HT1080 (cell line): ENCODE results near the gene GPR17. TPM values are rescaled to one million over a fixed set of nuclear protein-coding genes. Genes with fewer than 3 reads are reported as not detected.
A peak's percentile ranks its signal among the peaks of the same experiment; 100 is the strongest.

ENCODE experiments used
- DNase-seq: peaks from one replicate; pipeline ENCODE4 v3.0.0-alpha.2; 2015; ENCODE audit warnings: low read depth
- total RNA-seq: library from RNA; depleted of rRNA; stranded (reverse); fragments of >200 nt; shearing (Covaris generic); gene quantifications from 2 replicates; pipeline ENCODE4 v1.2.3, GENCODE V29; 2014

Gene GPR17
- total RNA-seq, 1 experiment from 2014 or later, result not detected

DNA sequence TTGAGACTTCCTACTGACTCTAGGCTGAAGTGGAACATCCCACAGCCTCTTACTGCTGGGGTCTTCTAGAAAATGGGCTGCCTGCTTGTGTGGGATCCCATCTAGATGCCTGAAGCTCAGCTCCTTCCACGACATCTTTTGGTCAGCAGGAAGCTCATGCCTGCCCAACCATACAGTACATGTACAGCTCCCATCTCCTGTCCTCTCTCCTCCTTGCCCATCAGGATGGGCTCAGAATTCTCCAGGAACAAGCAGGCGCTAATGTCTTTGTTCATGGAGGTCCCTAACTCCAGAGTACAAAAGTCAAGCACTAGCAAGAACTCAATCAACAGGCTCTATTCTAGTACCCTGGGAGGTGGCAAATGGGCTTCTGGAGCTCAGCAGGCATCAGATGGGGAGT is 31.7 kb upstream of the GPR17 start:
- DNase-seq, result no peak

DNA sequence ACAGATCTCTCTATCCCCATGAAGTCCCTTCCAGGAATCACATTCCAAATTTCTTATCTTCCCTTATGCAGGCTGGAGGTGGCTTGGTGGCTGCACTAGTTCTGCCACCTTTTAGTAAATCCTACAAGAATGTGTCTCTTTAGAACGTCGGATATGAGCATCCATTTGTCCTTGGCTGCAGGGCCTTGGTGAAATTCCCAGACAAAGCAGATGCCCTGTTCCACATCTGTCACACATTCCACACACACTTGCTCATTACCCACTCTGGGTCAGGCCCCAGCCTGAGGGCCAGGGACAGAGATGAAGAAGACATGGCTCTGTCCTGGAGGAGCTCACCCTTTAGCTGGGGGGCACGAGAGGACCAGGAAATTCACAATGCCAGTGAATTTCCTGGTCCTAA is 31.2 kb upstream of the GPR17 start:
- no peak for DNase-seq

DNA sequence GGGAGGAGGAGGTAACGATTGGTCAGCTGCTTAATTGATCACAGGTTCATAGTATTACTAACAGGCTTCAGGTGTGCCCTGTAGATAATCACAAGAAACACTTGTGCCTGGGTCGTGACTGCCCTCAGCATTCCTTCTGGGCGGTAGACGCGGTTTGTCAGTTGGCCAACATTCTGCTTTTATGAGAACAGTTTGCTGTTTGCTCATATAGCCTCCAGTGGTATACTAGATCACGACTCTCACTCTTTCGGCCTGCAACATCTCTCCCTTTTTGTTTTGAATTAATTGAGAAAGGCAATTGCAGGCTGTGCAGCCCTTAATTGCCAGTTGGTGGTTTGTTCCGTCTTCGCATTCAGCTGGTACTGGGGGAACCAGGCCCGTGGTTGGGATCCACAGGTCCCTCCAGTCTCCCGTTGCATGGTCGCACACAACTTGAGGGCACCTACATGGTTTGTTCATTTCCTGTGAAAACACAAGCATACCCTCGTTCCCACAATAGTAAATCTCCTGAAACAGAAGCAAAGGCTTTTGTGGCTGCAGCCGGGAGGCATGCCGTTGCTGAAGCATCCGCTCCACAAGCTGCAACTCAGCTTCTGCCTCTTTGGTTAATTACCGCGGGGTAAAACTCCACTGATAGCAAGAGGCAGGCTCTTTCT is 30.3 kb upstream of the GPR17 start:
- DNase-seq, result no peak

DNA sequence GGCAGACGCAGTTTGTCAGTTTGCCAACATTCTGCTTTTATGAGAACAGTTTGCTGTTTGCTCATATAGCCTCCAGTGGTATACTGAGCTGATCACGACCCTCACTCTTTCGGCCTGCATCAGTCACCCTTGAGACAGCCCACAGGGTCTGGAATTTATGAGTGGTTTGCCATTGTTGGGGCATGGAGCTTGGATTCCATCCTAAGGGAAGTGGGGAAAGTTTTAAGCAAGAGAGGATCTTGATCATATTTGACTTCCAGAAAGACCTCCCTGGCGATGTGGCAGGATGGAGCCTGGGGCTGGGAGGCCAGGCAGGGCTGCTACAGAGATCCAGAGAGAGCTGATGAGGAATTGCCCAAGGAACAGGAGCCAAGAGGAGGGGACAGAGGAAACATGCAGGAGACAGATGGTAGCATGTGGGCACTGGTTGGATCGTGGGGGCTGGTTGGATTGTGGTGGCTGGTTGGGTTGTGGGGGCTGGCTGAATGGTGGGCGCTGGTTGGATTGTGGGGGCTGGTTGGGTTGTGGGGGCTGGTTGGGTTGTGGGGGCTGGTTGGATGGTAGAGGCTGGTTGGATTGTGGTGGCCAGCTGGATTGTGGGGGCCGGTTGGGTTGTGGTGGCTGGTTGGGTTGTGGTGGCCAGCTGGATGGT is 27.3 kb upstream of the GPR17 start:
- DNase-seq, result no peak

DNA sequence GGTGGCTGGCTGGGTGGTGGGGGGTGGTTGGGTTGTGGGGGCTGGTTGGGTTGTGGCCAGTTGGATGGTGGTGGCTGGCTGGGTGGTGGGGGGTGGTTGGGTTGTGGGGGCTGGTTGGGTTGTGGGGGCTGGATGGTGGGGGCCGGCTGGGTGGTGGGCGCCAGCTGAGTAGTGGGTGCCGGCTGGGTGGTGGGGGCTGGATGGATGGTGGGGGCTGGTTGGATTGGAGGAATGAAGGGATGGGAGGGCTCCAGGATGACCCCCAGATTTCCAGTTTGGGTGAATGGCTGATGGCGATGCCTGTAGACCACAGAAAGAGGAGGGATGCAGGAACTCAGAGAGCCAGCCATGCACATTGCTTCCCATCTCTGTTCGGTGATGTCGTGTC is 26.8 kb upstream of the GPR17 start:
- DNase-seq, result no peak

DNA sequence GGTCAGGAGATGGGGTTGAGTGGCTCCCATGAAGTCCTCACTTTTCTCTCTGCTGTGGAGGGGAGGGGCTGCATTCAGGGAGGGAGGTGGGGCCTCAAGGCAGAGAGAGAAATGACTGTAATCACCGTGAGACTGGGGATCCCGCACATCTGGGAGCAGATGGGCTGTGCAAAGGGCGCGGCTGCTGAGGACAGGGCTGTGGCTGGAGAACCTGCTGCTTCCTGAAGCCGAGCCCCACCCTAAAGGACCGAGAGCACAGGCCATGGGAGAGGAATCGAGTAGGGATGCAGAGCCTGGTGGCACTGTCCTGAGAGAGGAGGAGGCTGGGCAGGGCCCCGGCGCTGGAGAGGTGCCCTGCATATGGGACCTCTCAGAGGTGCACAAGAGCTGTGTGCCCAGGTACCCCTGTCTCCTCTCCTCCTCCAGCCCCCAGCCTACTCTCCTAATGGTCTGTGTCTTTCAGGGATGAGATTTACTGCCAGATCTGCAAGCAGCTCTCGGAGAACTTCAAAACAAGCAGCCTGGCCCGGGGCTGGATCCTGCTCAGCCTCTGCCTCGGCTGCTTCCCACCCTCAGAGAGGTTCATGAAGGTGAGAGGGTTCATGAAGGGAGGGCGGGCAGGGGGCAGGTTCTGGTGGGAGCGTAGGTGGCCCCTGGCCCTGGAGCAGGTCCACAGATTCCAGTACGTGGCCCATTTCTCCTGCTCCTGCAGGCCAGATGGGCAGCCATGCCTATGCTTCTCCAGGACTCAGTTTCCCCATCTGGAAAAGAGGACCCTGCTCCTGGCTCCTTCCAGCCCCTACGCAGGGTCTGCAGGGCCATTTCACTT is 25.9 kb upstream of the GPR17 start:
- no peak for DNase-seq

DNA sequence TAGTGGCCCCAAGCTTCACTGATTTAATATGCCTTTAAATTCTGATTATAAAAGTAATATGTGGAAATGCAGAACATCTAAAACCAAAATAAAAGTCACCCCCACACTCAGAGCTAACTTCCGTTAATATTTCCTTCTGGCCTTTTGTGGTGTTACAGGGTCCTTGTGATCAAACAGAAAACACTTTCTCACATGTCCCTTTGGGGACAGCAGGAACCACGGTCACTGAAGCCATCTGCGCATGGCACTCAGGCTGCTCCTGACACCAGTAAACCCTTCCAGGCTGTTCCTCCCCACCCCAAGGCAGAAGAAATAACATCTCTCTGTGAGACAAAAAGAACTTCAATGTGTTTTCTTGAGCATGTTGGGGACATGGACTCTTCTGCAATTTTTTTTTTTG is 25.1 kb upstream of the GPR17 start:
- DNase-seq, result no peak

DNA sequence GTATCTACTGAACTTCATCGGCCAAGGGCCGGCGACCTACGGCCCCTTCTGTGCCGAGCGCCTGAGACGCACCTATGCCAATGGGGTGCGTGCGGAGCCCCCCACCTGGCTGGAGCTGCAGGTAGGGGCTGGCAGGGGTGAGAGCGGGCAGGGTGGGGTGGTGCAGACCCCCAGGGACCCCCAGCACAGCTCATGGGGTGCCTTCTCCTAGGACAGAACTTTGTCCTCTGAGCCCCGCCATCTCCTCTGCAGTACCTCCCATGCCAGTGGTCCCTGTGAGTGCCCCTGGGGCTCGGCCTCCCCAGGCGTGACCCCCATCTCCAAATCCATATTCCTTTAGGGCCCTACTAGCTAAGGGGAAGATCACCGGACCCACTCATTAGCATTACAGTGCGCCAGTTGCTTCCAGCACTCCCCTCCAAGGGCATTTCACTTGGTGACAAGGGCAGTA is 23.9 kb upstream of the GPR17 start:
- DNase-seq, result no peak

DNA sequence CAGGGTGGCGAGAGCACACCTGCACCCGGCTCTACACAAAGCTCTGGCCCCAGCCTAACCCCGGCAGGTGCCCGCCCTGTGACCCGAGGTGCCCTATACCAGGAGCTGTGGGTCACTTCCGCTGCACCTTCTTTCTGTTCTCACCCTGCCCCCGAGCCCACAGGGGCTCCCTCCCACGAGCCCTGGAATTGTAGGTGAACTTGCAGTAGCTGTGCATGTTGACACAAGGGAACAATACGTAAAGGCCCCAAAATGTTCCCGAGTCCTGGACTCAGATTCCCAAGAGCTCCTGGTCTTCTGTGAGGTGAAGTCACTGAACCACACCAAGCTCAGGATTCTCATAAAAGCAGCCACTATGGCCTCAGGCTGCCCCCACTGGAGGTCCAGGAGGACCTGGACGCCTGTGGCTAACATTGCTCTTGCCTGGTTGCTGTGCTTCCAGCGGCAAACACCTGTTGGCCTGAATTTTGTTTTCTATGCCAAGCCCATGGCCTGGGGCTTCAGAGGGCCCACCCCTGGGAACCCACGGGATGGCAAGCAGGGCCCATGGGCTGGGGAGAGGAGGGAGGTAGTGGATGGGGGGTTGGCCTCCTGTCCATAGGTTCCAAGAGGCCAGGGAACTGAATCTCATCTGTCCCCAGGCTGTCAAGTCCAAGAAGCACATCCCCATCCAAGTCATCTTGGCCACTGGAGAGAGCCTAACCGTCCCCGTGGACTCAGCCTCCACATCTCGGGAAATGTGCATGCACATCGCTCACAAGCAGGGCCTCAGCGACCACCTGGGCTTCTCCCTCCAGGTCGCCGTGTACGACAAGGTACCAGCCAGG is 23.2 kb upstream of the GPR17 start:
- DNase-seq, result no peak

DNA sequence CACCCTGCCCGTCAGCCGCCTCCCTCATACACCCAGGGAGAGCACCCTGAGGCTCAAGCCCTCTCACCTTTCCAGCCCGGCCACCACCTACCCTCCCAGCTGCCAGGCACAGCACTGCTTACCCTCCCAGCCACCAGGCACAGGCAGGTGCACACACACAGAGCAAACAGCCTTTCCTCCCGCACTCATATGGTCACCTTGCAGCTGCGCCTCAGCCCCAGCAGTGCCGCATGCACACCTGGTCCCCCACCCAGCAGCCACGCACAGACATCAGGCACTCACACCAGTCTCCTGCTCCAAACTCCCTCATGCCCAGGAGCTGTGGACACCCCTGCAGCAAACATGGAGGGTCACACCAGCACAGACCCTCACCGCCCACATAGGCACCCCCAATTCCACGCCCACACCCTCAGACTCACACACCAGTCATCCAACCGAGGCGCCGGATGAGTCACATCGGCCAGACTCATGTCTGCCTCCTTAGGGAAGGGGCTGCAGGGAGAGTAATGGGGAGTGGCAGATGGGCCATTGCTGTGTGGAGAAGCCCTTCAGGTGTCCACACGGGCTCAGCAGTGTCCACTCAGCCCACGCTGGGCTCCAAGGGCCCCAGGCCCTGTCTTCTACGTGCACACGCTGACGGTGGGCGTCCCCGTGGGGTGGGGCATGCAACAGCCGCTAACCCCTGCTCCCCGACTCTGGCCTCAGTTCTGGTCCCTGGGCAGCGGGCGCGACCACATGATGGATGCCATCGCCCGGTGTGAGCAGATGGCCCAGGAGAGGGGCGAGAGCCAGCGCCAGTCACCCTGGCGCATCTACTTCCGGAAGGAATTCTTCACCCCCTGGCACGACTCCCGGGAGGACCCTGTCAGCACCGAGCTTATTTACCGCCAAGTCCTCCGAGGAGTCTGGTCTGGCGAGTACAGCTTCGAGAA is 22.3 kb upstream of the GPR17 start:
- peak; percentile 73 for DNase-seq

DNA sequence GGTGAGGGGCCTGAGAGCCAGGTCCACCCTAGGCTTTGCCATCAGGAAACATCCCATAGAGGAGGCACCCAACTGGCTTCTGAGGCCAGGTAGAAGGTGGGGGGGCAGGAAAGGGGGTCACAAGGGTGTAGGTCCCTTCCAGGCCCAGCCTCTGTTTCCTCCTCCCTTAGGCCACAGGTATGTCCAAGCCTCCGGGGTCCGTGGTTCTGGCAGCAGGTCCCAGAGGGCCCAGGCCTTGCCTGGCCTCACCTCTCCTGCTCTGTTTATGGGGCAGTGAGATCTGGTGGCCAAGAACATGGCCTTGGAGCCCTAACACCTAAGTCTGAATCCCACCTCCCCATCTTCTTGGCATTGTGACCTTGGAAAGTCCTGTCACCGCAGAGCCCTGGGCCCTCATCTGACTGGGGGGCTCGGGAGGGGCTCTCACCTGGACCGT is 21.6 kb upstream of the GPR17 start:
- no peak for DNase-seq

DNA sequence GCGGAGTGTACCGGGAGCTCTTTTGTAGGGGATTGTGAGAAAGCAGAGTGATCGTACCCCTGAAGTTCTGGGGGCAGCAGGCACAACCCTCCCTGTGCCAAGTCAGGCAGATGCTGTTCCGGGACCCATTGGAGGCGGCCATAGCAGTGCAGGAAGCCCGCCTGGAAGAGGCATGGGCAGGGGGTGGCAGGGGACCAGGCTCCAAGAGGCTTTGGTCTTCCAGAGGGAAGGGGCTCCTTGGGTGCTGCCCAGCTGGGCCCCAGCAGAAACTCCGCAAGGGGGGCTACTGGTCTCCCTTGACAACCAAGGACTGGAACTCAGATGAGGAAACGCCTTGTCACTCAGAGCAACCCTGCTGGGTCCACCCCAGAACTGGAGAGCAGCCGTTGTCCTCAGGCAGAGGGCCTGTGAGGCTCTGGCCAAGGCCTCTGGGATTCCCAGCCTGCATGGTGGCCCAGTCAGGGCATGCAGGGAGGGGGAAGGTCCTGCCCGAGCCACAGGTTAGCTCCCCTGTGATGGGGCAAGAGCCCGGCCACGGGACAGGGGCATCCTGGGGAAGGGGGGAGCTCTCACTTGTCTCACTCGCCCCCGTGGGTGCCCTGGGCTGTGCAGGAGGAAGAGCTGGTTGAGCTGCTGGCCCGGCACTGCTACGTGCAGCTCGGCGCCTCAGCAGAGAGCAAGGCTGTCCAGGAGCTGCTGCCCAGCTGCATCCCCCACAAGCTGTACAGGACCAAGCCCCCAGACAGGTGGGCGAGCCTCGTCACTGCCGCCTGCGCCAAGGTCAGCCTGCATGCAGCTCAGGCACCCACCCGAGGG is 21.0 kb upstream of the GPR17 start:
- DNase-seq, result no peak

DNA sequence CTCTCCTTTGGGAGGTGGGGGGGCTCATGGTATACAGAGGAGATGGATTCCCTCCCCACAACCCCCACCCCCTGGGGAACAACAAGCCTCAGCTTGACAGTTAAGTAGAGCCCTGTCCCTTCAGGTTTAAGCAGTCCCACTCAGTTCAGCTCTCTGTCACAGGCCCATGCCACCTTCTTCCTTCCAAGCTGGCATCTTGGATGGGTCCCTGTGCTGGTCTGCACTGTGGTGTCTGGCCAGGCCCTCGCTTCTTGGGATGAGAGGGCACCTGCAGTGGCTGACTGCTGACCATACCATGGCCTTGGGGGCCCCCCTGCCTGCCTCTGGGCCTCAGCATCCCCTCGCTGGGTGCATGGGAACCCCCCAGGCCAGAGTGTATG is 20.4 kb upstream of the GPR17 start:
- DNase-seq, result no peak

DNA sequence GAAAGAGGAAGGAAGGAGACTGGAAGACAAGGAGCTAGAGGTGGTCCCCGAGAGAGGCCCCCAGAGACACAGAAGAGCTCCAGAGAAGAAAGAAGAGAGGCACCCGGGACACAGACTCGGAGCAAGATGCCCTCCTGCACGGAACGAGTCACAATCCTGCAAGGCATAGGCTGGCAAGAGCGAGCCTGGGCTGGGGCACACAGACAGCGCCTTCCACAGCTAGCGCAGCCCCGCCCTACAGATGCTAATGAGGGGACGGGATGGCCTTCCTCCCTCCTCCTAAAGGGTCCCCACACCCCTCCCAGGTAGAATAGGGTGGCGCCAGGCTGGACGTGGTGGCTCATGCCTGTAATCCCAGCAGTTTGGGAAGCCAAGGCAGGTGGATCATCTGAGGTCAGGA is 19.8 kb upstream of the GPR17 start:
- no peak for DNase-seq

DNA sequence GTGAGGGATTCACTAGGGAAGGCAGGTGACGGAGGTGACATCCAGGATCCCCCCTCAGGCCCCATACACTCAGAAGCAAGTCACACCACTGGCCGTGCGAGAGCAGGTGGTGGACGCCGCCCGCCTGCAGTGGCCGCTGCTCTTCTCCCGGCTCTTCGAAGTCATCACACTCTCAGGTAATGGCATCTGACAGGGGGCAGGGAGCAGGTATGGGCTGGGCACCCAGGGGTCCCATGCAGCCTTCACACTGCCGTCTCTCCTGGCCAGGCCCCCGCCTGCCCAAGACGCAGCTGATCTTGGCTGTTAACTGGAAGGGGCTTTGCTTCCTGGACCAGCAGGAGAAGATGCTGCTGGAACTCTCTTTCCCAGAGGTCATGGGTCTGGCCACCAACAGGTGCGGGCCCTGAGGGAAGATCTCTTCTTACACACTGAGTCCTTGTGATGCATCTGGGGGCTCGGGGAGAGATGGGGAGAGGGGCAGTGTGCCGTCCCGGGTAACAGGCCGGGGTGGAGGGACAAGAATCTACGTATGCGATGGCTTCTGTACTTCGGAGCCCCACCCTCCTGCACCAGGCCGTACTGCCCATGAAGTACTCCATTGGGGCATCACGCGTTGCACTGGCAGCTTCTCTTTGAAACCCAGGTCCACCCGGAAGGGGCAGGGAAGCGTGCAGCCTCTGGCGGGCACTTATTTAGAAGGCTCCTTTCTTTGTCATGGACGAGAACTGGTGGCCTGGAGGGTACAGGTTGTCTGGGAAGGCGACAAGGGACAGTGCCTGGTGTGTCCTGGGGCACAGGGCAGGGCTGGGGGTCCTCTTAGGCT is 18.8 kb upstream of the GPR17 start:
- DNase-seq, result no peak

DNA sequence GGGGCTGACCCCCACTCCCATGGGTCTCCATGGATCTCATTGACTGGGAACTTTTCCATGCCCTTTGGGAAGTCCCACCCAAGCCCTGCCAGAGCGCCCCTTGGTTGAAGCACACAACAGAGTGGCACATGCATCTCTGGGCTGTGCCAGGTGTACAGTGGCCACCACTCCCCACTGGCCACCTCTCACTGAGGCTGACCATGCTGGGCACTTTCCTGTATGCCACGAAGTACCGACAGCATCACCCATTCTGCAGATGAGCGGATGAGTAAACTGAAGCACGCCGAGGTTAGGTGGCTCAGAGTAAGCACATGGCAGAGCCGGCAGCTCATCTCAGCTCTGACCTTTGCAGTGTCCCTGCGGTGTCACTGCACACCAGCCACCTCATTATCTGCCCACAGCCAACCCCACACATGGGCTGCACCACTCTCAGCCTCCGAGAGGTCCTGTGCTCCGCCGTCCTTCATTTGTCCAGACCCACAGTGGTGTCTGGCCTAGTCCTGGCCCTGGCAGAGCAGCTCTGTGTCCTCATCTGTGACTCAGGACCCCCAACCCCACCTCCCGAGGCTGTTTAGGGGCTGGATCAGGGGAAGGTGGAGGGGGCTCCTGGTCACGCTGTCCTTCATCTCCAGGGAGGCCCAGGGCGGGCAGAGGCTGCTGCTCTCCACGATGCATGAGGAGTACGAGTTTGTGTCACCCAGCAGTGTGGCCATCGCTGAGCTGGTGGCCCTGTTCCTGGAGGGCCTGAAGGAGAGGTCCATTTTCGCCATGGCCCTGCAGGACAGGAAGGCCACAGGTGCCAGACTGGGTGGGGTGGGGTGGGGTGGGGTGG is 18.0 kb upstream of the GPR17 start:
- DNase-seq, result no peak

DNA sequence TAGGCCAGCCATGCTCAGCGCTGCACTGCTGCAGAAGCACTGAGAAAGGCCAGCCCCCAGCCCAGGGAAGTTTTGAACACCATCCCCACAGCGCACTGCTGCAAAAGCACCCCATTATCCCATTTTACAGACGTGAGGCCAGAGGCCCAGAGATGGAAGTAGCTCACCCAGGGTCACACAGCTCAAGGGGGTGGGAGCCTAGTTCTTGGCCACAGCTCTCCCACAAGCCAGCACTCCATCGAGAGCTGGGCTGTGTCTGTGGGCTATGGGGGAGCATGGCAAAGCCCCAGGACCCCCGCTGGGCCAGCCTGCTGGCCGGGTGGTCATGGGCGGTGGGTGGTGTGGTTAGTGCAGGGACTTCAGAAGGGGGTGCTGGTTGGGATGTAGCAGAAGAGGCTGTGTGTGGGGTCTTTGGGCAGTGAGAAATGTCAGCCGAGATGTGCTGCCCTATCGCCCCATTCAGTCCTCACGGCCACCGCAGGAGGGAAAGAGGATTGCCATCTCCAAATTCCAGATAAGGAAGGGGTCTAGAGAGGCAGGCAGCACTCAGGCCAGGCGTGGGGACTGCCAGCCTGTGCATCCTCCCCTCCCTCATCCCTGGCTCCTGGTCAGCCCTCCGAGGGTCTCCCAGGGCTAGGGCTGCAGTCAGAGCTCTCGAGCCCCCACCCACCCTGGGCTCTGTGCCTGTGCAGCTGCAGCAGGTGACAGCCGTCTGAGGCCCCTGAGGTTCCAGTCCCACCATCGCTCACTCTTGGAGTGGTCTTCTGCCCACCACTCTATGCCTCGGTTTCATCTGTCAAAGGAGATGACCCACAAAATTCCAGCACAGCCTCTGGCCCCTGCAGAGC is 17.0 kb upstream of the GPR17 start:
- DNase-seq, result no peak
